GM18519 (cell line): ENCODE measurements around the gene CYSLTR2.
"Not testable (repeated sequence)": the region's sequence is repeated elsewhere in the genome, so short reads cannot be mapped to it uniquely, and the experiment has no call there.

ENCODE experiments used
- ATAC-seq: cut with Tn5 transposase; IDR thresholded peaks from one replicate; pipeline ENCODE4 v1.9.1; 2021; ENCODE audit warnings: mild to moderate bottlenecking, moderate library complexity; ENCODE audit not compliant: unreplicated experiment, low FRiP score

Gene CYSLTR2

DNA sequence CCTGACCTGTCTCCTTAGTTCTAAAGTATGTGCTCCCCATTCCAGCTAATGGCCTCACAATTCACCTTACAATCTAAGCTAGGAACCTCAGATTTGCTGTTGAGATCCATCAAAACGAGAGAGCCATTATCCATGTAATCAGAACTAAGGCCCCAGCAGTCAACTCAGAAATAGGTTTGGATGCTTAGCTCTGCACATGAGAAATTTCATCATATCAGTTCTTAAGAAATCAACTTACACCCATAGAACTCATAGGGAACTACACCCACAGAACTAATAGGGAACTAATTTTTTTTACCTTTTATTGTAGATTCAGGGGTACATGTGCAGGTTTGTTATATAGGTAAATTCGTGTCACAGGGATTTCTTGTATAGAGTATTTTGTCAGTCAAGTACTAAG is 28.7 kb downstream of the CYSLTR2 start:
- ATAC-seq: no peak

DNA sequence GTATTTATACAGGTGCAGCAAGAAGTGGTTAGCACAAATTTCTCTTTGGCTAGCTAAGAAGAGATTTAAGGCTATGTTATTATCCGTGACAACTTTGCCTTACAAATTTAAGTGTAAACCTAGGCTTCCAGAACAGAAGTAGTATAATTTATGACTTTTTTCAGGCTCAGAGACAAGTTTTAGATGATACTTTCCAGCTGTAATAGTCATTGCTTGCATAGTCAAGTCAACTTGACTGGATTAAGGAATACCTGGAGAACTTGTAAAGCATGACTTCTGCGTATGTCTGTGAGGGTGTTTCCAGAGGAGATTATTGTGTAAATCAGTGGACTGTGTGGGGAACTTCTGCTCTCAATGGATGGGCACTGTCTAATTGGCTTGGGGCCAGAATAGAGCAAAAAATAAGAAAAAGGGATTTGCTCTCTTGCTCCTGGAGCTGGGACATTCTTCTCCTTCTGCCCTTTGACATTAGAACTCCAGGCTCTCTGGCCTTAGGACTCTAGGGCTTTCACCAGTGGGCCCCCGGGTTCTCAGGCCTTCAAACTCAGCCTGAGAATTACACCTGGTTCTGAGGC is 33.0 kb downstream of the CYSLTR2 start:
- ATAC-seq: no peak

DNA sequence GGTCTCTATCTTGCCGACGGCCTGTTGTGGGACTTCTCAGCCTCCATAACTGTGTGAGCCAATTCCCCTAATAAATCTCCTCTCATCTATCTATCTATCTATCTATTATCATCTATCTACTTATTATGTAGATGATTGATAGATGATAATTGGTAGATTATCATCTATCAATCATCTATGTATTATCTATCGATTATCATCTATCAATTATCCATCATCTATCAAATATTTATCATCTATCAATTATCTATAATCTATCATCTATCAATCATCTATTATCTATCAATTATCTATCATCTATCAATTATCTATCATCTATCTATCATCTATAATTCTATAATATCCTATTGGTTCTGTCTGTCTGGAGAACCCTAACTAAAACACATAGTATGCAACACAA is 33.5 kb downstream of the CYSLTR2 start:
- no peak for ATAC-seq

DNA sequence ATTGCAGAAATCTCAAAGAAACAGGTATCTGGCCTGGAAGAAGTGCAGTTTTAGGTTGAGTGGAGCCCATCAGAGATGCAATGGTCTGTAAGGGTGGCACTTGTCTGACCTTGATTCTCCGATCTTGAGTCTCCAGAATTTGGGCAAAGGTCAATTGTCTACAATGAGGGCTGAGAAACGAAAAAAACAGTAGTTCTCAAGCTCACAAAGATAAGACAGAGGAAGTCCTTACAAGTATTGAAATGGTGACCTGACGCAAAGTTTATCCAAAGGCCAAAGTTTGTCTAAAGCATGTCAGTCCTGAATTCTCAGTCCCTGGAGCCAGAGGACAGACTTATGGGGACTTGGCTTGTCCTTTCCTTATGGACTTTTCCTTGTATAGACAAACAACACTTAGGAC is 40.3 kb downstream of the CYSLTR2 start:
- no peak for ATAC-seq

DNA sequence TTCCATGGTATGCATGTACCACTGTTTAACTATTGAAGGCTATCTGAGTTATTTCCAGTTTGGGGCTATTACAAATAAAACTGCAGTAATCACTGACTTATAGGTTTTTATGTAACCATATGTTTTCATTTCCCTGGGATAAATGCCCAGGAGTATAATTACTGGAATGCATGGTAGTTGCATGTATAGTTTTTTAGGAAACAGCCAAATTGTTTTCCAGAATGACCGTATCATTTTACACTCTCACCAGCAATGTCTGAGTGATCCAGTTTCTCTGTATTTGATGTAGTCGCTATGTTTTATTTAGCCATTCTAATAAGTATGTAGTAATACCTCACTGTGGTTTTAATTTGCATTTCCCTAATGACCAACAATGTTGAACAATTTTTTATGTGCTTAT is 42.0 kb downstream of the CYSLTR2 start:
- ATAC-seq: no peak

DNA sequence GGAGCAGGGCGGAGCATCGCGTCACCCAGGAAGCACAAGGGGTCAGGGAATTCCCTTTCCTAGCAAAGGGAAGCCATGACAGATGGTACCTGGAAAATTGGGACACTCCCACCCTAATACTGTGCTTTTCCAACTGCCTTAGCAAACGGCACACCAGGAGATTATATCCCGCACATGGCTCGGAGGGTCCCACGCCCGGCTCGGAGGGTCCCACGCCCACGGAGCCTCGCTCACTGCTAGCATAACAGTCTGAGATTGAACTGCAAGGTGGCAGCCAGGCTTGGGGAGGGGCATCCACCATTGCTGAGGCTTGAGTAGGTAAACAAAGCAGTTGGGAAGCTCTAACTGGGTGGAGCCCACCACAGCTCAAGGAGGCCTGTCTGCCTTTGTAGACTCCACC is 42.9 kb downstream of the CYSLTR2 start:
- not testable (repeated sequence) for ATAC-seq

DNA sequence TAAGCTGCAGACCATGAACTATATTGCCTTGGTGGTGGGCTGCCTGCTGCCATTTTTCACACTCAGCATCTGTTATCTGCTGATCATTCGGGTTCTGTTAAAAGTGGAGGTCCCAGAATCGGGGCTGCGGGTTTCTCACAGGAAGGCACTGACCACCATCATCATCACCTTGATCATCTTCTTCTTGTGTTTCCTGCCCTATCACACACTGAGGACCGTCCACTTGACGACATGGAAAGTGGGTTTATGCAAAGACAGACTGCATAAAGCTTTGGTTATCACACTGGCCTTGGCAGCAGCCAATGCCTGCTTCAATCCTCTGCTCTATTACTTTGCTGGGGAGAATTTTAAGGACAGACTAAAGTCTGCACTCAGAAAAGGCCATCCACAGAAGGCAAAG is 53.7 kb downstream of the CYSLTR2 start:
- no peak for ATAC-seq

DNA sequence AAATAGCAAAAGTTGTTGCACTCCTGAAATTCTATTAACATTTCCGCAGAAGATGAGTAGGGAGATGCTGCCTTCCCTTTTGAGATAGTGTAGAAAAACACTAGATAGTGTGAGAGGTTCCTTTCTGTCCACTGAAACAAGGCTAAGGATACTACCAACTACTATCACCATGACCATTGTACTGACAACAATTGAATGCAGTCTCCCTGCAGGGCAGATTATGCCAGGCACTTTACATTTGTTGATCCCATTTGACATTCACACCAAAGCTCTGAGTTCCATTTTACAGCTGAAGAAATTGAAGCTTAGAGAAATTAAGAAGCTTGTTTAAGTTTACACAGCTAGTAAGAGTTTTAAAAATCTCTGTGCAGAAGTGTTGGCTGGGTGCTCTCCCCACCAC is 55.0 kb downstream of the CYSLTR2 start:
- ATAC-seq: no peak

DNA sequence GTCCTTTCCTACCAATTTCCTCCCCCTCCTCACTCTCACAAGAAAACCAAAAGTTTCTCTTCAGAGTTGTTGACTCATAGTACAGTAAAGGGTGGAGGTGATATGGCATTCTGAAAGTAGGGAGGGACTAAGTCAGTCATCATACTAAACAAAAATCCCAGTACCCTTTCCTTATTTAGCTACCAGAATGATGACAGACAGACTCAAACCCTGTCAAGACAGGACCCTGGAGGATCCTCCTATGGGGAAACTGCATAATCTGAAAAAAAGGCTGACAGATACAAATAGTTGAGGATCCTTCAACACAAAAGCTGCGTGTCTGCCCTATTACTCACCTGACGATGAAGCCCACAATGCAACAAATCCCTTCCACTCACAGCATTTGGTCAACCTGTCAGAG is 55.5 kb downstream of the CYSLTR2 start:
- ATAC-seq: no peak

DNA sequence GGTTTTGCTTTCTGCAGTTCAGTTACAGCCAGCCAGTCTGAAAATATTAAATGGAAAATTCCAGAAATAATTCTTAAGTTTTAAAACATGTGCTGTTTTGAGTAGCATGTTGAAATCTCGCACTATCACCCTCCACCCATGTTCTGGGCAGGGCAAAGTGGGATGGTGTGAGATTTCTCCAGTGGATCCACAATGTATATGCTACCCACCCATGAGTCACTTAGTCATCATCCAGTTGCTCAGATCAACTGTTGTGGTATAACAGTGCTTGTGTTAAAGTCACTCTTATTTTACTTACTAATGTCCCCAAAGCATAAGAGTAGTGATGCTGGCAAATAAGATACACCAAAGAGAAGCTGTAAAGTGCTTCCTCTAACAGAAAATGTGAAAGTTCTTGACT is 56.4 kb downstream of the CYSLTR2 start:
- ATAC-seq: no peak

DNA sequence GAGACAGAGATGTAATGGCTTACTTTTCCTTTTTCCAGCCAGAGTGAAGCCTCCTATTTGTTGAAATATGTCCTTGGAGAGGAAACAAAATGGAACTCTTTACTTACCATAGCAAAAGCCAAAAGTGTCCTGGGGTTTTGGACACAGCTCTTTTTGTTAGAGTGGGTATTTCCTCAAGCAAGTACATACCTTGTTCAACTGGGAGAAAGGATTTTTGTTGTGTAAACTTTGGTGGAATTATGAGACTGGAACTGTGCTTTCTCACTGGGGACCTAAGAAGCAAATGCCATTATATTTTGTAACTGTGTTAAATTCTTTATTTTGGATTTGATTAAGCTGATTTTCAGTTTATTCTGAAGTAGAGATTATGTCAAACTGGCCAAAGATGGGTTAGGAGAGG is 58.4 kb downstream of the CYSLTR2 start:
- ATAC-seq: no peak

DNA sequence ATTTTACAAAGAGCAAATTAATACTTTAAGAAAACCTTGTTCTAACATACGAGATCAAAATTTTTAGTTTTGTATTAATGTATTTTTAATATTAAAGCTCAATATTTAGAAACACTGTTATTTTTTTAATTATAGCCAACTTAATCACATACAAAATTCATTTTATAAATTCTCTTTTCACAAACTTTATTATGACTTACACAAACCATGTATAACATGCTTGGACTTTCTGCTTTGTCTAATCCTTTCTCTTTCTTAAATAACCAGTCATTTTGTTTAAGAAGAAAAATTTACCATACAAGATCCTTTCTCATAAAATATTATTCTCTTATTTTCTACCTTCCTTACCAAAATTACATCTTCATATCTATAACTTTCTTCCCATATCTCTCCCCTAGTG is 62.2 kb downstream of the CYSLTR2 start:
- ATAC-seq: no peak

DNA sequence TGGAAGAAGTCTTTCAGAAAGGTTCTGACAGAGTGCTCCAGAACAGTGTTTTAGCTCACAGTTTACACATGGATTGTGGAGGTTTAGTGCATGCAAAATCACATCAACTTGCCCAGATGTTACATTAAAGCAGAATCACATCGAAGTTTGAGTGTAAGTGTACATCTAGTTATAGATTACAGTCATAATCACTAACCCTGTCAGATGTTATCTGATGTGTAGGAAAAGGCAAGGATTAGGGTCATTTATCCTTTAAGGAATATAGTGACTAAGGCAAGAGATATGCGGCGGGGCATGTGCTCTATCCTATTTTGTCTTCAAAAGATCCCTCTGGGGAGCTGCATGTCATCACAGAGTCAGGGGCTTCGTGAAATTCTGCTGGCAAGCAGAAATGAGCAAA is 66.9 kb downstream of the CYSLTR2 start:
- no peak for ATAC-seq

DNA sequence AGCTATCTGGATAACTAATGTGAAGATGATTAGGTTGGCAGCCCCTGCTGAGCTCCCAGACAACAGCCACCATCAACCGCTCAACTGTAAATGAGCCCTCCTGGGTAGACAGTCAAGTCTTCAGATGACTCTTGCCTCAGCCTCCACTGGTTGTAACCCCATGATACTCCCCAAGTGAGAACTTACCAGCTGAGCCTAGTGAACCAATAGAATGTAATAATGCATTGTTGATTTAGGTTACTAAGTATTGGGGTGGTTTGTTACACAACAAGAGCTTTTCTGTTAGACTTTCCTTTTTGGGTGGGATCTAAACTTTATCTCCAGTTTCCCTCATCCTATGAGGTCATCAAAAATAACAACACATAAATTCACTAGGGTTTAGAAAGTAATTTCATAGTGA is 69.4 kb downstream of the CYSLTR2 start:
- no peak for ATAC-seq

DNA sequence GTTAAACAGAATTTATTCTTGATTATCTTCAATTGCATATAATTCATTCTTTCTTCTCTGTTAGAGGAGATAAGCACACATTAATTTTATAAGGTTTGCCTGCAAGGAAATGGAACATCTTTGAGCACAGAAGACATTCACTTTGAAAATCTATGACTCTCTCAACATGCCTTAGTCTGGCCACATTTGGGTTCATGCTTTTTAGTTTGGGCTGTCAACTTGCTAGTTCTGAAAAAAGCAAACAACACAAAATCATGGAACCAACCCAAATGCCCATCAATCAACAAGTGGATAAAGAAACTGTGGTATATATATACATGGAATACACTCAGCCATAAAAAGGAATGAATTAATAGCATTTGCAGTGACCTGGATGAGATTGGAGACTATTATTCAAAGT is 71.5 kb downstream of the CYSLTR2 start:
- ATAC-seq: no peak

DNA sequence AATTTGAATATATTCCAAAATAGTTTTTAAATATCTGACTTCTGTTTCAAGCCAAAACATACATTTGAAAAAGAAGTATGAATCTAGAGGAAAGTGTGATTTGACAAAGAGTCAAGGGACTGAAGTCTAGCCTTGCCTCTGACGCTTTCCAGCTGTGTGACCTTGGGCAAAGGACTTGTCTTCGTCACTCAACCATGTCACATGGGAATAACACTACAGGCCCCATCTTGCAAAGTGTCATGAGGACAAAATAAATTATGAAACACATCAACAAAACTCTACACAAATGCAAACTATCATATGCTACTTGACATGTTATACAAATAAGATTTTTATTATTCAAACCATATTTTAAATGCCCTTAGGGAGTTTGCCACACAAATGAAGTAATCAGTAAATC is 73.0 kb downstream of the CYSLTR2 start:
- ATAC-seq: no peak

DNA sequence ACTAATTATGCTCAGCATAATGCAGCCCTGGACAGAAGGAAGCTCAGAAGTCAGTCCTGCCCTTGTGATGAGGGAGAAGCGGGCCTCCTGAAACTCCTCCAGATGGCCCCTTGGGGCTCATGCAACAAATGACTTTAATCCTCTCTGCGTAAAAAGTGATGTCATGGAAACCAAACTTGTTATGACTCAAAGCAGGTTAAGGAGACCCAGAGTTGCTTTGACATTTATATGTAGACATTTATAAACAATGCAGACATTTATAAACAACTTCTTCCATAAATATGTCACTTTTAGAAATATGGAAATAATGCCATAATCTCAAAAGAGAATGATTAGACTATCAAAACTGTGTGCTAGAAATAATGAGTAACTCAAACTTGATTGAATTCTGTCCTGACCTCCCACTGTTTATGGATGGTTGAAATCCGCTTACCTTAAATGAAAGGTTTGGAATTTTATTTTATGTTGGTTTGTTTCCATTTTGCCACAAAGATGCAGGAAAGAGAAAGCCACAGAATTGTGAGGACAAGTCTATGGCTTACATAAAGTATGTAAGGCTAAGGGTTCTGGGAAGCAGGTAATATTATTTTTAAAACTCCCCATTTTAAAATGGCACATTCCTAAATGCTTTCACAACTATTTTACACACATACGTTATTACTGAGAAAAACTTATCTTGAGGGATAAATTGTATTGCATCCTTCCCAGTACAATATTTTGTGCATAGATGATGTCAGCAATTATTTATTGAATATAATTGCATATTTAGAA is 73.7 kb downstream of the CYSLTR2 start:
- no peak for ATAC-seq

DNA sequence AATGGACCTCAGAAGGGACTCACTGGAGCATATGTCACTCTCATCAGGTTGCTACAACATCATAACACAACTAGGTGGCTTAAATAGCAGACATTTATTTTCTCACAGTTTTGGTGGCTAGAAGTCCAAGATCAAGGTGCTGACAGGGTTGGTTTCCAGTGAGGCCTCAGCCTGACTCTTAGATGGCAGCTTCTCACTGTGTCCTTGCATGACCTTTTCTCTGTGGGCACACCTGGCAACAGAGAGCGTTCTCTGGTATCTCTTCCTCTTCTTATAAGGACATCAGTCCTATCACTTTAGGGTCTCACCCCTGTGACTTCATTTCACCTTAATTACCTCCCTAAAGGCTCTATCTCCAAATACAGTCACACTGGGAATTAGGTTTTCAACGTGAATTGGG is 74.5 kb downstream of the CYSLTR2 start:
- ATAC-seq: no peak

DNA sequence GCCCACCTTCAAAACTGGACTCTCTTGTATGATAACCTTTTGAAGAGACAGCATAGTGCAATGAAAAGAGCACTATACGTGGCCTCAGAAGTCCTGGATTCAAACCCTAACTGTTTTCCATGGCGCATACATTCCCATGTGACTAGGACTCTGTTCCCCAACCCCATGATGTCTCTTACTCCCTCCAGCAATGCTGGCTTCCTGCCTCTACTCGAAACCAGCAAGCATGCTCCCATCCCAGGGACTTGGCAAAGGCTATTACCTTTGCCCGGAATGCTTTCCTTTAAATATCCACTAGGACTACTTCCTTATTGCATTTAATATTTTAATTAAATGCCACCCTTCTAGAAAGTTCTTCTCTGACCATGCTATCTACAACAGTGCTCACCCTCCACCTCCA is 75.1 kb downstream of the CYSLTR2 start:
- no peak for ATAC-seq

DNA sequence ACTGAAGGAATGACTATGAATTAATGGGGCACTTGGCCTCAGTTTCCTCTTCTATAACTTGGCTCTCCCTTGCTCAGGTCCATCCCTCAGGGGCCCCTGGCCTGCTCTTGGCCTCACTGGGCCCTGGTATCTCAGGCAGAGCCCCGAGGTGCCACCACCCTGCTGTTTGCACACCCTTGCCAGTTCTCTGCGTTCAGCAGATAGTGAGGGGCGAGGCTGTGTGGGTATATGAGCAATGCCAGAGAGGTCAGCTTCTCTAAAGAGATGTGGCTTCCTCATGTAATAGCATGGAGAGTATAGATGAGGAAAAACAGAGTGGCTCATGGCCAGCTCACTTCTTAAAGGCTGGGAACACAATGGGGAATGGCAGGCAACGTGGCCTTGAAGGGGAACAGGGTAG is 76.1 kb downstream of the CYSLTR2 start:
- no peak for ATAC-seq

DNA sequence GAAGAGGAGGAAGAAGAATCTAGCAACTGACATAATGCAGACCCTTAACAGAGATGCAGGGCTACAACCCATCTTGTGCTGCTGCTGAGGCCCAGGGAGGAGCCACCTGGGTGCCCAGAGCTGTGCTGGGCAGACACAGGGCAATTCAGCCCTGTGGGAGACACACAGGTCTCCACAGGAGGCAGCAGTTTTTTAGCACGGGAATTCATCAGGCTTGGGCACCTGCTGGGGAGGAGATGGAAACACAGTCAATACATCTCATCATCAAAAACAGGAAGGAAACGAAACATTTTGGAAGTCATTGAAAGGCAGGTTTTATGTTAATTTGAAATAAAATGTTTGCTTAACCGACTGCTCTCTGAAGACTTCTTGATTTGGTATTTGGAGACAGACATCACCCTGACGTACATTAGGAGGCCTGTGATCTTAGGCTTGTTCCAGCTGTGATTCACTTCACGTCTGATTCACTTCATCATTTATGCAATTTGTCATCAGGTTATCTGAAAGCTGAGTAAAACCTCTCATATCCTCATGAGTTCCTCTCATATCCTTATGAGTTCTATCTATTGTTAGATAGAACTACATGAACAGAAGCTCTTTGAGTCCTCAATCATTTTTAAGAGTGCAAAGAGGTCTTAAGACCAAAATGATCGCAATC is 77.4 kb downstream of the CYSLTR2 start:
- no peak for ATAC-seq

DNA sequence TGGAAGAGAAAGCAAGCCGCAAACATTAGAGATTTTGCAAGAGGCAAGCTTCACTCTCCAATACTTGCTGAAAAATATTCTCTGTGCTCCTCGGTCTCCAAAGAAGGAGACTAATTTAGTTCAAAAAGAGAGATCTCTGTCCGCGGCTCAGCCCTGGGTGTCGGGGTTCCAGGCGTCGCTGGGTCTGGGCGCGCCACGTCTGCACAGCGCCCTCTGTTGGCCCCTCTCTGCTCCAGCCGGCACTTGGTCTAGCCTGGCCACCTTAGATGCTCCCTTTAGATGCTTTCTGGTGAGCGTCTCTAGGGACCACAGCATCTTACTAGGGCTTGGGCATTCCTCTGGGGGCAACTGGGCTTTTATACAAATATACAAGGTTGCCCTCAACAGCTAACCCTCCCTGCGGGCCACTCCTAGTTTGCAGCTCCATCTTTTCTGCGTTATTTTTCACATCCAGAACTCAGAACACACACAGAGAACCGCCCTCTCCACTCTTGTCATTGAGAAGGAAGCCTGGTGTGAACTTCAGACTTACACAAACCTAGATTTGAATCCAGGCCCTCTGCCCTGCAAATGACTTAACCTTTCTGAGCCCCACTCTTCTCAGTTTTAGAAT is 78.3 kb downstream of the CYSLTR2 start:
- no peak for ATAC-seq
